Measurements from ENCODE around the gene SELE.

Gene SELE, protein sequence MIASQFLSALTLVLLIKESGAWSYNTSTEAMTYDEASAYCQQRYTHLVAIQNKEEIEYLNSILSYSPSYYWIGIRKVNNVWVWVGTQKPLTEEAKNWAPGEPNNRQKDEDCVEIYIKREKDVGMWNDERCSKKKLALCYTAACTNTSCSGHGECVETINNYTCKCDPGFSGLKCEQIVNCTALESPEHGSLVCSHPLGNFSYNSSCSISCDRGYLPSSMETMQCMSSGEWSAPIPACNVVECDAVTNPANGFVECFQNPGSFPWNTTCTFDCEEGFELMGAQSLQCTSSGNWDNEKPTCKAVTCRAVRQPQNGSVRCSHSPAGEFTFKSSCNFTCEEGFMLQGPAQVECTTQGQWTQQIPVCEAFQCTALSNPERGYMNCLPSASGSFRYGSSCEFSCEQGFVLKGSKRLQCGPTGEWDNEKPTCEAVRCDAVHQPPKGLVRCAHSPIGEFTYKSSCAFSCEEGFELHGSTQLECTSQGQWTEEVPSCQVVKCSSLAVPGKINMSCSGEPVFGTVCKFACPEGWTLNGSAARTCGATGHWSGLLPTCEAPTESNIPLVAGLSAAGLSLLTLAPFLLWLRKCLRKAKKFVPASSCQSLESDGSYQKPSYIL
- total RNA-seq, result 0 reads per million in 4 experiments

DNA sequence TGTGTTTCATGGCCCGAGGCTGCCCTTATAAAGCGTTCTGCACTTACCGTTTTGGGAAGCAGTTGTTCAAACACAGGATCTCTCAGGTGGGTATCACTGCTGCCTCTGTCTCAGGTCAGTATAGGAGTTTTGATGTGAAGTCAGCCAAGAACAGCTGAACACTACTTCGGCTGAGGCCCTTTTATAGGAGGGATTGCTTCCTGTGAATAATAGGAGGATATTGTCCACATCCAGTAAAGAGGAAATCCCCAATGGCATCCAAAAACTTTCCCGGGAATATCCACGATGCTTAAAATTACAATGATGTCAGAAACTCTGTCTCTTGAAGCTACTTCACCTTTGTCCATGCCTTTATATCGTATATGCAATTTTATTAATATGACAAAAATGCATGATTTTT lies at the start of gene SELE:
TSS of gene SELE (minus strand) at position 156 of the 400 bp plus-strand sequence. CDS start 467 bp downstream, outside the sequence.
- no peak for DNase-seq

DNA sequence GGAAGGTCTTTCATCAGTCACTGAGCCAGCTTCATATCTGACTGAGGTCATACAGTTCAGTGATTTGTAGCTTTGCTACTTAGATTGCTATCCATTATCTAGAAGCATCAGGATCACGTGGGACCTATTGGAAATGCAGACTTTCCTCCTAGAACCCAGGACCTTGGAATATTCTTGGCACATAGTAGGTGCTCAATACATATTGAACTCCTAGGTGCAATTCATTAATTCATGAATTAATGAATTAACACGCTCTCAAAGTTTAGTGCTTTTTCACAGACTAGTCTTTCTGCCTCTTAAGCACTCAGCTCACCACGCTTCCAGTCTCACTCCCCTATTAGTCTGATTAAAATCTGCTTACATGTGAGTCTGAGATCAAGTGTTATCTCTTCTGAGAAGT lies 48.7 kb upstream of the SELE start:
- DNase-seq, result no peak

DNA sequence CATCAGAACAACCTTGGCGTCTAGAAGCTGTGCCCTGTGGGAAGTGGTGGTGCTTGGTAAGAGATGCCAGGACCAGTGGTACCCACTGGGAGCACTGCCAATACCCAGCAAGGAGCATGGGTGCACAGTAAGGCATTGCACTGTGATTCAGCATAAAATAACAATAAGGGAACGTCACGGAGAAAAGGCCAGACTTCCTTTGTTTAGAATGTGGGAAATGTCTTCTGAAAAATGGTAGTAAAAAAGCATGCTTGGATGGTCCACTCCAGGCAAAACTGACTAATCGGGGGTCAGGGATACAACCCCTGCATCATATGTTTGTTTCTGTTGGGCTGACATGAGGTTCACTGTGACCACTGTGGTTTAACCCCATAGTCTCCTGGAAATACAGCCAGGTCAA lies 46.1 kb upstream of the SELE start:
- no peak for DNase-seq

DNA sequence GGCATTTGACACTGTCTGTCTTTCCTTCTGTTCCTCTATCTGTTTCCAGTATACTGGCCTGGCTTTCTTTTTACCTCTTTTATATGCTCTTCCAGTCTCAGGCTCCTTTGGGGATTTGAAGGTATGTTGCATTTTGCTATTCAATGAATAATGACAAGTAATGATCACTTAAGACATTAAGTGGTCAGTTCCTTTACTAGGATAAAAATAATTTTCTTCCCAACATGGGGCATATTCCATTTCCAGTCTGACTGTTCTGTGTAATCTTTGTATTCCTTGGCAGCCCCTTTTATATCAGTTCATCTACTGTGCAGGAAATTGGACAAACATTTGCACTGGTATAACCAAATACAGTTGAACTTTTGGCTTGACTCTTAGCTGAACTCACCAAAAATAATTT lies 45.3 kb upstream of the SELE start:
- DNase-seq, result no peak

DNA sequence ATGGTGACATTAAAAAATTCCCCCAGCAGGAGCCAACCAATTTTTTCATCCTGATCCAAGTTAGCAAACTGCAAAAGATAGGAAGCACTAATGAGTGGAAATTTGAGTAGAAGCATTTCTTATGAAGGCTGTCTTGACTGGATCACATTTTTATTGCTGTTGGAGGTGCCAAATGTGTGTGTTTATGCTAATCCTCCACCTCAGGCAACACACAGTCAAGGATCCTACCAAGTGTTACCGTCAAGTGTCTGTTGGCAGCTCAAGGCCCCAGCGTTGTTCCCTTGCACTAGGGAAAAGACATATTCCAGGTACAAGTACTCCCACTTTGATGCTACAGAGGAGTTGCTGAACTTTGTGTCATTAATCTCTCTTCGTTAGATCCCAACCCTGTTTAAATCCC lies 42.6 kb upstream of the SELE start:
- DNase-seq, result no peak

DNA sequence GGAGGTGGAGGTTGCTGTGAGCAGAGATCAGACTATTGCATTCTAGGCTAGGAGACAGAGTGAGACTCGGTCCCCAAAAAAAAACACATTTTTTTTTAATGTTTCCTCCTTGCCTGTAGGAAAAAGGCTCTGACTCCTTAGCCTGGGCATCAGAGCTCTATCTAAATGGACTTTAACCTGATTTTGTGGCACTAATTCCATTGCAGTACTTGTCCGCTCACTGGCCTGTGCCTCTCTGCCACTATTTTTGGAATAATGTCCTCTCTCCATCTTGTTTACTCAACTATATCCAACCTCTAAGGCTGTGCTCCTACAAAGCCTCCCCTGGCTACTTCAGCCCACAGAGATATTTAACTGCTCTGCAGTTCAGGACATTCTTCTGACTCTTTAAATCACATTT lies 34.3 kb upstream of the SELE start:
- DNase-seq, result no peak

DNA sequence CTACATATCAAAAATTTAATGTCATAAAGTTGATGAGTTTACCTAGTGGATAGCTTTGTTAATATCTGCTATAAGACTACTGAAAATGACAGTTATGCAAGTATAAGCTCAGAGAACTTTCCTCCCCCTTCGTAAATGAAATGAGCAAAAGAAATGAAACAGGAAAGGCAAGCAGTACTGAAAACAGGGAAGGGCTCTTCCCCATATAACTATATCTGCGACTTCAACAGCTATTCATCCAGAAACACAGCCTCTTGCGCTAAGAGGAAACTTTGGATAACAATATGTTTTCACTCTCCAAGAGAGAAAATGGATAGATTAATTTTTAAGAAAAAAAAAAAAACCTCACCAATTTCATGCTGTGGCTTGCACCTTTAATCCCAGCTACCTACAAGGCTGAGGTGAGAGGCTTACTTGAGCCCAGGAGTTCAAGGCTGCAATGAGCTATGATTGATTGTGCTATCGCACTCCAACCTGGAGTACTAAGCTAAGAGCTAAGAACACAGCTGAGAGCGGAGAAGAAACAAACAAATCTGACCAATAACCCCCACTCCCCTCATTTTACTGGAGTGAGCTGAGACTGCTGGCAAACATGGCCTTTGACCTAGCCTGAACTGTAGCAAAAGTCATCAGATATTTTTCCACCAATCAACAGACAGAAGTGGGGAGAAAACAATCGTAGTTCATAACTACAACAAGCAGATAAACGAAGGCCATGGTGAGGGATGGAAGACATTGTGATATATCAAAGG lies 31.9 kb upstream of the SELE start:
- DNase-seq, result no peak

DNA sequence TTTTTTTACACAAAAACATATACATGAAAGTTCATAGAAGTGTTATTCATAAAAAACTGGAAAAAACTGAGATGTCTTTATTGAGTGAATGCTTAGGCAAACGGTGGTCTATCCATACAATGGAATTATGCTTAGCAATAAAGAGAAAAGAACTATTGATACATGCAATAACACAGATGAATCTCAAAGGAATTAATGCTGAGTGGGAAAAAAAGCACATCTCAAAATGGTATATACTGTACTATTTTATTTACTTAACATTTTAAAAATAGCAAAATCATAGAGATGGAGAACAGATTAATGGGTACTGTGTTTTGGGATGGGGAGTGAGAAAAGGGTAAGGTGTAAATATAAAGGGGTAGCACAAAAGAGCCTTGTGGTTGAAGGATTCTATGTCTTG lies 31.0 kb upstream of the SELE start:
- DNase-seq, result no peak

DNA sequence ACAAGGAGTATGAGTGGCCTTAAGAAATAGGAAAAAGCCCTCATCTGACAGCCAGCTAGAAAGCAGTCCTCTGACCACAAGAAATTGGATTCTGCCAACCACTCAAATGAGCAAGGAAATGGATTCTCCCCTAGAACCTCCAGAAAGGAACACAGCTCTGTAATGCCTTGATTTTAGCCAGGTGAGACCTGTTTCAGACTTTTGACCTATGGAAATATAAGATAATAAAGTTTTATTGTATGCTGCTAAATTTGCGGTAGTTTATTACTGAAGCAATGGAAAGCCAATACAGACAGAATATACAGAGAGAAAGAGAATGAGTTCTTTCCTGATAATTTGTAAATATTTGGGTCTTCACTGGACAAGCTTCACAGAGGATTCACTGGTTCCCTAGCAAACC lies 28.8 kb upstream of the SELE start:
- DNase-seq, result no peak

DNA sequence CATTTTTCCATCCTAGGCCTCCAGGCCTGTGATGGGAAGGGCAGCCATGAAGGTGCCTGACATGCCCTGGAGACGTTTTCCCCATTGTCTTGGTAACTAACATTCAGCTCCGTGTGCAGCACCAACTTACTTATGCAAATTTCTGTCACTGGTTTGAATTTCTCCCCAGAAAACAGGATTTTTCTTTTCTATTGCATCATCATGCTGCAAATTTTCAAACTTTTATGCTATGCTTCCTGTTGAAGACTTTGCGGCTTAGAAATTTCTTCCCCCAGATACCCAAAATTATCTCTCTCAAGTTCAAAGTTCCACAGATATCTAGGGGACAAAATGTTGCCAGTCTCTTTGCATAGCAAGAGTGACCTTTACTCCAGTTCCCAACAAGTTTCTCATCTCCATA lies 25.2 kb upstream of the SELE start:
- DNase-seq, result no peak

DNA sequence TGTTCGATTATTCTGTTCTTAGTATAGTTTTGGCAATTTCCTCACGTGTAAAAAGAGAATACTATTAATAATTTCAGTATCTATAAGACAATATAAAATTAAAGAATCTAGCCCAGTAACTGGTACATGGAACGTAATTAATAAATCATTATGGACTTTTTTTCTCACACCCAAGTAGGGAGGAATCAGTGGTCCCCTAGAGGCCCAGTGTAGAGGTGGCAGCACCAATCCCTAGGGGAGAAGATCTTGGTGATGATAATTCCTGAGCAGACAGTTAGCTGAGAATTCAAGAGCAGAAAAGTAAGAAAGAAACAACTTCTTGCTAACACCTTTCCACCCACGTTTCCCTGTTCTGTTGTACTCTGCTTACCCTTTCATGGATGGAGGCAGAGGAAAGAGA lies 19.7 kb upstream of the SELE start:
- no peak for DNase-seq

DNA sequence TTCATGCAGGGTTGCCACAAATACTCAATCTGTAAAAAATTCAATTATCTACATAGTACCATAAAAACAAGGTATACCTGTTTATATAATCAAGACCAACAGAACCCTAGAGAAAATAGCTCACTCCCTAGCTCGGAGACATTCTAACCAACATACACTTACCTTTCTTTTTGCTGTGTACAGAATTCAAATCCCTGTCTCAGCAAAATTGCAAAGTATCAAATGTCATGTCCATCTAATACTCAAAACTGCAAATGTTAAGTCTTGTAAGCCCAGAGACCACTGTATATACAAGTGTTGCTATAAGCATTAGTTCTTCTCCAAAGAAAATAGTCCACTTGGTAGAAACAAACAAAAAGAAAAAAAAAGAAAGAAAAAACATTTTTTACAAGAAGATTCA lies 16.2 kb upstream of the SELE start:
- DNase-seq, result no peak

DNA sequence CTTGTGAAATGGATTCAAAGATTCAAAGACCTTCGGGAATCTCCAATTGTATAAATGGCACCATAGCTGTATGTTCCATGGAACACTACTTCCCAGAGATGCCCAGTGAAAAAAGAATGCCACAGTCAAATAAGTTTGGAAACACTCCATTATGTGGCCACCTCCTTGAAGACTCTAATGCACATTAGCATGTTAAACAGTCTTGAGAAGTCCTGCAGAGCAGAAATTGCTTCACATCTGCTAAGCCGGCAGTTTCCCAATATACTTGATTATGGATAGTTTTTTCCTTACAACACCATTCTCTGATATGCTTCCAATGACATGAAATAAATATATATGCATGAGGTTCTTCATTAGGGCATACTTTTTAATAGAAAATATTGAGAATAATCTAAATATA lies 12.7 kb upstream of the SELE start:
- no peak for DNase-seq

DNA sequence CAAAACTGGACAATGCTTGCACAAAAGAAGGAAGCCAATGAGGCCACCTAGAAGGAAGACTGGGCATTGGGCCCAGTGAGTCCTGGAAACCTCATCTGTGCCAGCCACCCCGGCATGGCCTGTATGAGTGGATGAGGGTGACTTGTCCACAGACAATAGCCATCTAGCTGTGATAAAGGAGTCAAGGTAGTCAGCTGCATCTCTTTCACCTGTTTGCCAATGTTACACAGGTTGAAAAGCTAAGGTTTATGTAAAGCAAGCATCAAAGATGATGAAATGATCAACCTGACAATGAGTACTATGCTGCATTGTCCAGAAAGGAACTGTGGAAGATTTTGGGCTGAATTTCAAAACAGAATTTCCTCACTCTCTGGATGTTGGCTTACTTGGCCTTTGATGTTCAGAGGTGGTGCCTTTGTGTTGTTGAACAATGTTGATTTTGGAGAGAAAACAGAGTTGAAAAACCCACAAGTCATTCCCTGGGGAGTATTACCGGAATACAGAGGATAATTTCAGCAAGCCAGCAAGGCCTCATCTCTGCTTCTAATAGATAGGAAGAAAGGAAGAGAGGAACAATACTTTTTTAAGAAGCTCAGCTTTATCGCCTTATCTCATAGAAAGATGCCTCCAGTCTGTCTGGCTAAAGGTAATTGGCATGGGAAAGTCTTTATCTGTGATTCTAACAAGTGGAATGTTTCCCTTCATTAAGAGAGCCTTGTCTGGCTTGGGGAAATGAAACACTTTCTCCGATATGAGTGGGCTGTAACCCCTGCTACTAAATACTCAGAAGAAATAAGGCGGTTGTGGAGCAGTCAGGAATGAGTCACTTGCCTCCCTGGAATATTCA lies 11.4 kb upstream of the SELE start:
- no peak for DNase-seq

DNA sequence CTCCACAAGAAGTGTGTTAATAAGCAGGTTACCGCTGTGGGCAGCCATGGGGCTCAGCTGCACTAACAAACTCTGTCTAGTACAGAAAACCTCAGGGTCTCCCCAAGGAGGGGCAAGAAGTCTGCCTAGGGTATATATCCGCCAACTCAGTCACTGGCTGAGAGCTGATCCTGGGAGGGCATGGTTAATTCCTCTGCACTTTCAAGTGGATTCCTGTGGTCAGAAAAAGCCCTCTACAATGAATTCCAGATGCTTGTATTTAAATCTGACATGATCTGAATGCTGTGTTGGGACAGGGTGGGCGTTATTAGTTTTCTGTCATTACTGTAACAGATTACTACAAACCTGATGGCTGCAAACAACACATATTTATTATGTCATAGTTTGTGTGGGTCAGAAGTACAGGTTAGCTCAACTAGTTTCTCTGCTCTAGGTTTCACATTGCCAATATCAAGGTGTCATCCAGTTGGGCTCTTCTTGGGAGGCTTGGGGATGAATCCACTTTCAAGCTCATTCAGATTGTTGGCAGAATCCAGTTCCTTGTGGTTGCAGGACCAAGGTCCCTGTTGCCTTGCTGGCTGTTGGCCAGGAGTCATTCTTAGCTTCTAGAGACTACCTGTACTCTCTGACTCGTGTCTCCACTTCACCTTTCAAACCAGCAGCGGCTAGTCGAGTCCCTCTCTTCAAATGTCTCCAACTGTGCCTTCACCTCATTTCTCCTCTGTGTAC lies 8.0 kb upstream of the SELE start:
- DNase-seq, result no peak

DNA sequence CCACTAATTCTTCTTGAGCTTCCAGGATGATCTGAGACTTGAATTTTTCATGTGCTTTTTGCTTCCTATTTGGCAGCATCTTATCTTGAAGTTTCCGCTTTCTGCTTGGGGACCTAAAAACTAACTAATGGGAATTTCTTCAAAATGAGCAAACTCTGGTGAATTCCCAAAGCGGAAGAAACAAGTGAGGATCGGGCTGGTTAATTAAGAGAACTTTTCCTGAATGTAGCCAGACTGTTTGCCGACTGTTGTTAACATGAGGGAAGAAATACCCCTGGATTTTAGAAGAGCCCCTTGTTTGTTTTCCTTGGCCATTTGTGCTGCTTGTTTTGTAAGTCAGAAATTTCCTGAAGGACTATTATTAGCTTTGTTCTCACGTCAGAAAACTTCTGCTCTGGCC lies 6.1 kb upstream of the SELE start:
- no peak for DNase-seq

DNA sequence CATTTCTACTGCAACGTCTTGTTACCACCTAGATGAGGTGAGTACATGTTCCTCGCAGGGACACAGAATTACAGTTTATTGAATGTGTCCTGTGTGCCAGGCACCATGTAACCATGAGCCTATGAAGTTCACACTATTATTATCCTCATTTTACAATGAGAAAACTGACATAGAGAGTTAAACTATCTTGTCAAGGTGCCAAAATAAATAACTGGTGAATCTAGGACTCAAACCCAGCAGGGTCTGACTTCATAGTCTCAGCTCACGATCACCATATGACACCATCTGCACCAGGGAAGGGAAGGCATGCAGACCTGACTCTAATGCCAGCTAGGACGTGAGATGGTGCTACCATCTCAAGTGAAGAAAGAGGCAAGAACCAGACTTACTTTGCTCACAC lies 2.4 kb downstream of the SELE start:
- DNase-seq, result no peak

DNA sequence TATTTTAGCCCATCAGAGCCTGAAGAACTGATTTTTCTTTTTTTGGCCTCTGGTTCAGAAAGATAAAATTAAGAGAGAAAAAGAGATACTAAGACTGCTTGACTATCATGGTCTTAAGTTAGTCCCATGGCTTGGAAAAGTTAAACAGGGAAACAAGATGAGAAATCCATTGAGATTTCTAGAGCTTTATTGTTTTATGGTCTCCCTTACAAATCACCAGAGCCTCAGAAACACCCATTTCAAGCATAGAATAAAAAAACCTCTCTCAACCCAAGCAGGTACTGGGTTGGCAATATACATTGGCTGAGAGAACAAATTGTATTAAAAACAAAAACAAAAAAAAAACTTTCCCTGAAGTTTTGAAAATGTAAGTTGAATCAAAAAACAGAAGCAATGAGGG lies 3.9 kb downstream of the SELE start:
- DNase-seq, result no peak

DNA sequence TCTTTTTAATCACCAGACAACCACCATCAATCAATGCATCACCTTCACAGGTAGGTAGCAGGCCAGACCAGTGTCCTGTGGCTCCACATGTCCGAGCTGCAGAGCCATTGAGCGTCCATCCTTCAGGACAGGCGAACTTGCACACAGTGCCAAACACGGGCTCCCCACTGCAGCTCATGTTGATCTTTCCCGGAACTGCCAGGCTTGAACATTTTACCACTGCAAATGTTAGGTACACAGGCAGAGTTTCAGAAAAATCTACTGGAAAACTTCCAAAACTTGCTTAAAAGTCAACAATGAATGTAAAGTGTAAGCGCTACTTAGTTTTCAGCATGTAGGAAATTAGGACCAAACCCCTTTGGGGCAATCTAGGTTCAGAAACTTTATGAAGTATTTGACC lies 6.6 kb downstream of the SELE start:
- no peak for DNase-seq

DNA sequence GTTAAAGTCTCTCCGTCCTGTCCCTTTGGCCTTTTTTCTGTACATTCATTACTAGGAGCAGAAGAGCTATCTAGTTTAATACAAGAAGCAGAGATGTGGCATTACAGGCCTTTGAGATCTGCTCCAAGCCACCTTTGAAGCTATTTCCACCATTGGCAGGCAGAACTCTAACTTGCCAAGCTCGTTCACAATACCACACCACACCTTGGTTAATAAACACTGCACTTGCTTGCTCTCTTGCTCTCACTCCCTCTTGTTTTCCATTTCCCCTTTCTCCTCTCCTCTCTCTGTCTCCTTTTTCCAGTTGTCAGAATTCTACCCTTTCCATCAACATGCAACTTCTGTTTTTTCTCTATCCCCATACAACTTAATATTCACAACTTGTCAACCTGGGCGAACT lies 7.0 kb downstream of the SELE start:
- no peak for DNase-seq

DNA sequence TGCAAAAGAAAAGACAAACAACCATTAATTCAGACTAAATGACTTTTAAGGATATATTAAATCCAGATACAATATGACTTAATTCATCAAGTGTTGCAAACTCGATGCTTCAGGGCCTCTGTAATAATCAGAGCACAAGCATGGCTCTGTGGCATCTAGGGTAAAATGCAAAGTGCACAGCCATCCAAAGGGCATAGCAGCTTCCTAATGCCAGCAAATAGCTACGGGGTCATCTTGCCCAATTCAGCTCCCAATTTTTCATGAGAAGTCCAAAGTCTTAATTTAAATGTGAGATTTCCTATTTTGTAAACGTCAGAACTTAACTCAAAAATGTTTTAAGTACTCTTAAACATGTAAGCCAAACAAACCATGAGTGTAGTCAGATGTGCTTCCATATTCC lies 7.9 kb downstream of the SELE start:
- DNase-seq, result no peak

DNA sequence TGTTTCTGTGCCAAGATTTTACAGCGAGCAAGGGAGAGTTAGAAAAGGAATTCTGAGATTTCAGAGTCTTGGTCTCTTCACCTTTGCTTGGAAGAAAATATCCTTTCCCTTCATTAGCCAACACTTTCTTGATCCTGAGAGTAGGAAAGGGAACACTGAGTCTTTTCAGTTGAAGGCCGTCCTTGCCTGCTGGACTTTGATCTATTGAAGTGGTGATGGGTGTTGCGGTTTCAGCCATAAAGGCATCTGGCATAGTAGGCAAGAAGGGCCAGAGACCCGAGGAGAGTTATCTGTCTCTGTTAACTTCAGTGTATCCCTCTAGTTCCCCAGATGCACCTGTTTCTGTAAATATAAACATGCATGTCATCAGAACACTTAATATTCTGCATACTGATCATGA lies 9.7 kb downstream of the SELE start:
- DNase-seq, result no peak

All from effector CD8-positive, alpha-beta T cell (primary cell).